IMR-90 (cell line): Measurements from ENCODE around the gene FAIM2. TPM values are rescaled to one million over a fixed set of nuclear protein-coding genes. Genes with fewer than 3 reads are reported as not detected.

Source experiments
- ATAC-seq: fragments of 200-7000 bp; cut with Tn5 transposase; 2 replicates; pipeline ENCODE4 v1.9.1; 2020; ENCODE audit warnings: low read depth, mild to moderate bottlenecking, moderate library complexity
- BruUV-seq: library from RNA; stranded (reverse); fragments of 400-500 nt; replicated peaks from 2 replicates; lab custom pipeline; 2021; lab: Mats Ljungman, UMichigan
- CTCF ChIA-PET: fragments of 300-600 bp; formaldehyde crosslinking; extraction: SDS; loops from one replicate; lab custom pipeline; 2021; ENCODE audit warnings: antibody characterized with exemption; lab: Yijun Ruan, JAX
- POLR2A ChIA-PET: fragments of 300-600 bp; sonication (Branson Sonifier 250); formaldehyde crosslinking; loops from one replicate; lab custom pipeline; 2022; ENCODE audit warnings: antibody characterized with exemption; ENCODE audit not compliant: unreplicated experiment; lab: Charles Lee
- DNase-seq: peaks from one replicate; pipeline ENCODE4 v3.0.0; 2013
- H2AFZ ChIP-seq: replicated peaks from 2 replicates; pipeline ENCODE3; 2013; ENCODE audit warnings: low read length, mild to moderate bottlenecking; ENCODE audit not compliant: poor library complexity
- H2AK5ac ChIP-seq: 2 replicates; pipeline ENCODE4 v1.6.1; 2013; ENCODE audit warnings: low read depth, low read length, inconsistent platforms
- H2AK9ac ChIP-seq: replicated peaks from 2 replicates; pipeline ENCODE3; 2013; ENCODE audit warnings: mild to moderate bottlenecking, low read depth, low read length, moderate library complexity; ENCODE audit not compliant: poor library complexity
- H2BK120ac ChIP-seq: 2 replicates; pipeline ENCODE4 v1.6.1; 2013; ENCODE audit warnings: low read depth, low read length, inconsistent platforms
- H2BK15ac ChIP-seq: 3 replicates; pipeline ENCODE4 v1.6.1; 2013; ENCODE audit warnings: low read depth, low read length, inconsistent platforms
- H2BK20ac ChIP-seq: 2 replicates; pipeline ENCODE4 v1.6.1; 2013; ENCODE audit warnings: low read depth, mild to moderate bottlenecking, inconsistent platforms, low read length, moderate library complexity
- H2BK5ac ChIP-seq: 2 replicates; pipeline ENCODE4 v1.6.1; 2013; ENCODE audit warnings: mild to moderate bottlenecking, low read depth, low read length, inconsistent platforms; ENCODE audit not compliant: poor library complexity, severe bottlenecking
- H3K14ac ChIP-seq: replicated peaks from 2 replicates; pipeline ENCODE4 v1.6.1; 2013; ENCODE audit warnings: low read depth, low read length, inconsistent platforms
- H3K18ac ChIP-seq: 2 replicates; pipeline ENCODE4 v1.6.1; 2013; ENCODE audit warnings: low read depth, low read length, control low read depth
- H3K23ac ChIP-seq: 2 replicates; pipeline ENCODE4 v1.6.1; 2013; ENCODE audit warnings: low read depth, low read length, inconsistent platforms
- H3K27ac ChIP-seq: 2 replicates; pipeline ENCODE4 v1.5.1; 2013; ENCODE audit warnings: mild to moderate bottlenecking, control low read depth, low read length; ENCODE audit not compliant: insufficient read depth
- H3K27me3 ChIP-seq: 2 replicates; pipeline ENCODE4 v1.6.1; 2013; ENCODE audit warnings: low read length; ENCODE audit not compliant: control insufficient read depth, insufficient read depth
- H3K36me3 ChIP-seq: 2 replicates; pipeline ENCODE4 v1.6.1; 2013; ENCODE audit warnings: low read length, mixed read lengths; ENCODE audit not compliant: control insufficient read depth, insufficient read depth
- H3K4ac ChIP-seq: 2 replicates; pipeline ENCODE4 v1.6.1; 2013; ENCODE audit warnings: low read depth, low read length, inconsistent platforms
- H3K4me1 ChIP-seq: 2 replicates; pipeline ENCODE4 v1.6.1; 2013; ENCODE audit warnings: low read length, mixed read lengths; ENCODE audit not compliant: control insufficient read depth, insufficient read depth
- H3K4me2 ChIP-seq: 2 replicates; pipeline ENCODE4 v1.6.1; 2013; ENCODE audit warnings: low read depth, mild to moderate bottlenecking, control low read depth, low read length, moderate library complexity
- H3K4me3 ChIP-seq: 2 replicates; pipeline ENCODE4 v1.5.1; 2013; ENCODE audit warnings: low read depth, mild to moderate bottlenecking, control low read depth, low read length, moderate library complexity; ENCODE audit not compliant: insufficient read depth
- H3K56ac ChIP-seq: 2 replicates; pipeline ENCODE4 v1.6.1; 2013; ENCODE audit warnings: low read length, inconsistent platforms; ENCODE audit not compliant: insufficient read depth; ENCODE audit errors: extremely low read depth
- H3K79me1 ChIP-seq, 2 experiments: 2 replicates each; pipeline ENCODE4 v1.6.1; 2013; ENCODE audit warnings: low read length in 2 of 2, inconsistent platforms in 1 of 2, low read depth in 1 of 2
- H3K9ac ChIP-seq: 2 replicates; pipeline ENCODE4 v1.6.1; 2013; ENCODE audit warnings: low read depth, low read length, control low read depth
- H3K9me1 ChIP-seq: 2 replicates; pipeline ENCODE4 v1.6.1; 2013; ENCODE audit warnings: low read length, inconsistent platforms; ENCODE audit not compliant: insufficient read depth
- H3K9me3 ChIP-seq: 2 replicates; pipeline ENCODE4 v1.6.1; 2013; ENCODE audit warnings: low read length; ENCODE audit not compliant: control insufficient read depth, insufficient read depth
- H4K20me1 ChIP-seq: 2 replicates; pipeline ENCODE4 v1.6.1; 2013; ENCODE audit warnings: low read length, inconsistent platforms; ENCODE audit not compliant: insufficient read depth
- H4K5ac ChIP-seq: 2 replicates; pipeline ENCODE4 v1.6.1; 2013; ENCODE audit warnings: mild to moderate bottlenecking, low read depth, low read length, control low read depth
- H4K8ac ChIP-seq, 2 experiments: 2 replicates each; pipeline ENCODE4 v1.6.1; 2013; ENCODE audit warnings: low read depth in 2 of 2, low read length in 2 of 2, control low read depth in 1 of 2, inconsistent platforms in 1 of 2
- H4K91ac ChIP-seq: 2 replicates; pipeline ENCODE4 v1.6.1; 2013; ENCODE audit warnings: low read depth, low read length, inconsistent platforms; ENCODE audit not compliant: insufficient read depth
- BHLHE40 ChIP-seq: fragments of 150-350 bp; IDR thresholded peaks from 2 replicates; pipeline ENCODE4 v1.6.1; 2016; ENCODE audit warnings: mild to moderate bottlenecking, low read depth, low read length
- CEBPB ChIP-seq: IDR thresholded peaks from 2 replicates; pipeline ENCODE4 v1.6.1; 2012; ENCODE audit warnings: low read depth, low read length, improper control_type of control experiment
- CHD1 ChIP-seq: IDR thresholded peaks from 2 replicates; pipeline ENCODE4 v1.6.1; 2012; ENCODE audit warnings: low read depth, low read length, improper control_type of control experiment
- ELK1 ChIP-seq: fragments of 150-350 bp; IDR thresholded peaks from 2 replicates; pipeline ENCODE4 v1.6.1; 2016; ENCODE audit warnings: low read depth, mild to moderate bottlenecking, low read length, moderate library complexity, borderline replicate concordance
- FOS ChIP-seq: fragments of 150-350 bp; IDR thresholded peaks from 2 replicates; pipeline ENCODE4 v1.6.1; 2016; ENCODE audit warnings: low read depth, low read length
- MAFK ChIP-seq: IDR thresholded peaks from 2 replicates; pipeline ENCODE4 v1.6.1; 2012; ENCODE audit warnings: low read depth, low read length, improper control_type of control experiment
- MAZ ChIP-seq: IDR thresholded peaks from 2 replicates; pipeline ENCODE4 v1.6.1; 2012; ENCODE audit warnings: low read depth, mild to moderate bottlenecking, low read length, improper control_type of control experiment, moderate library complexity, borderline replicate concordance
- MXI1 ChIP-seq: IDR thresholded peaks from 2 replicates; pipeline ENCODE4 v1.6.1; 2012; ENCODE audit warnings: low read depth, mild to moderate bottlenecking, low read length, moderate library complexity, borderline replicate concordance
- NFE2L2 ChIP-seq: fragments of 150-350 bp; IDR thresholded peaks from 2 replicates; pipeline ENCODE4 v1.6.1; 2016; ENCODE audit warnings: low read depth, mild to moderate bottlenecking, low read length
- POLR2A ChIP-seq: IDR thresholded peaks from 2 replicates; pipeline ENCODE4 v1.6.1; 2012; ENCODE audit warnings: mild to moderate bottlenecking, low read depth, low read length
- RAD21 ChIP-seq: IDR thresholded peaks from 2 replicates; pipeline ENCODE4 v1.6.1; 2012; ENCODE audit warnings: low read length, improper control_type of control experiment
- RCOR1 ChIP-seq: IDR thresholded peaks from 2 replicates; pipeline ENCODE4 v1.6.1; 2012; ENCODE audit warnings: mild to moderate bottlenecking, low read length, improper control_type of control experiment; ENCODE audit not compliant: insufficient replicate concordance
- RFX5 ChIP-seq: IDR thresholded peaks from 2 replicates; pipeline ENCODE4 v1.8.0; 2012; ENCODE audit warnings: low read depth, mild to moderate bottlenecking, low read length, moderate library complexity
- SMC3 ChIP-seq: fragments of 150-350 bp; IDR thresholded peaks from 2 replicates; pipeline ENCODE4 v1.6.1; 2016; ENCODE audit warnings: low read depth, mild to moderate bottlenecking, antibody characterized with exemption, low read length, moderate library complexity
- USF2 ChIP-seq: fragments of 150-350 bp; IDR thresholded peaks from 2 replicates; pipeline ENCODE4 v1.6.1; 2017; ENCODE audit warnings: mild to moderate bottlenecking, antibody characterized with exemption, low read length, low read depth
- dilution Hi-C: fragments of 300-500 bp; cut with HindIII; formaldehyde crosslinking; loops from one replicate; pipeline ENCODE4 v1.14.3; 2018; ENCODE audit warnings: low sequenced_read_pairs; ENCODE audit not compliant: unreplicated experiment
- in situ Hi-C: fragments of 300-500 bp; cut with MboI; formaldehyde crosslinking; loops from 3 replicates; pipeline ENCODE4 v1.14.3; 2019; ENCODE audit warnings: low sequenced_read_pairs, inconsistent platforms, mixed read lengths
- intact Hi-C: fragments of 100-400 bp; cut with micrococcal nuclease; formaldehyde crosslinking; loops from 2 replicates; pipeline ENCODE4 v1.10.0; 2022
- polyA plus RNA-seq, 3 experiments: library from polyadenylated mRNA; depleted of rRNA; stranded (reverse); fragments of >200 nt; gene quantifications; 2 replicates each; pipeline ENCODE4 v1.2.3, GENCODE V29; 2012; ENCODE audit warnings: low replicate concordance in 1 of 3
- total RNA-seq: library from RNA; depleted of rRNA; stranded (reverse); fragments of >200 nt; gene quantifications from 2 replicates; pipeline ENCODE4 v1.2.3, GENCODE V29; 2012
- TF ChIP-seq, protein P1 (sequence below): conservative IDR thresholded peaks from 2 replicates; pipeline ENCODE4 v1.5.1; 2012; ENCODE audit warnings: mild to moderate bottlenecking, low read depth, low read length, improper control_type of control experiment

FAIM2 gene
- total and polyA plus RNA-seq, 2 of the 4 experiments (the other 2 are of a cell fraction), result 0.72 to 5.3 TPM

GRCh38 chr12:49939307-49939706 is 35.6 kb upstream of the FAIM2 start:
- H4K8ac ChIP-seq, result no peak overlapping the region
- DNase-seq, result no peak

More at GRCh38 chr12:49939307-49939706, 35.6 kb upstream of the FAIM2 start:
- no peaks in the 10 kb centered on the region for H3K27me3 ChIP-seq
- TF ChIP-seq CEBPB (no peak), SMC3 (no peak), FOS (no peak), USF2 (no peak), RFX5 (no peak), MXI1 (no peak), RCOR1 (no peak), BHLHE40 (no peak), ELK1 (no peak), CHD1 (no peak), NFE2L2 (no peak), MAZ (no peak), RAD21 (no peak), MAFK (no peak), POLR2A (no peak)
- TF ChIP-seq, protein P1, sequence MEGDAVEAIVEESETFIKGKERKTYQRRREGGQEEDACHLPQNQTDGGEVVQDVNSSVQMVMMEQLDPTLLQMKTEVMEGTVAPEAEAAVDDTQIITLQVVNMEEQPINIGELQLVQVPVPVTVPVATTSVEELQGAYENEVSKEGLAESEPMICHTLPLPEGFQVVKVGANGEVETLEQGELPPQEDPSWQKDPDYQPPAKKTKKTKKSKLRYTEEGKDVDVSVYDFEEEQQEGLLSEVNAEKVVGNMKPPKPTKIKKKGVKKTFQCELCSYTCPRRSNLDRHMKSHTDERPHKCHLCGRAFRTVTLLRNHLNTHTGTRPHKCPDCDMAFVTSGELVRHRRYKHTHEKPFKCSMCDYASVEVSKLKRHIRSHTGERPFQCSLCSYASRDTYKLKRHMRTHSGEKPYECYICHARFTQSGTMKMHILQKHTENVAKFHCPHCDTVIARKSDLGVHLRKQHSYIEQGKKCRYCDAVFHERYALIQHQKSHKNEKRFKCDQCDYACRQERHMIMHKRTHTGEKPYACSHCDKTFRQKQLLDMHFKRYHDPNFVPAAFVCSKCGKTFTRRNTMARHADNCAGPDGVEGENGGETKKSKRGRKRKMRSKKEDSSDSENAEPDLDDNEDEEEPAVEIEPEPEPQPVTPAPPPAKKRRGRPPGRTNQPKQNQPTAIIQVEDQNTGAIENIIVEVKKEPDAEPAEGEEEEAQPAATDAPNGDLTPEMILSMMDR, result no peak
- H2BK15ac ChIP-seq, result no peak overlapping the region
- no peak overlapping the region for H2BK20ac ChIP-seq
- ATAC-seq, result no peak
- ChIA-PET CTCF (no interaction called here), POLR2A (no interaction called here)
- H3K4ac ChIP-seq, result no peak overlapping the region
- BruUV-seq, result no TSS peak
- H3K9me1 ChIP-seq, result no peaks in the 10 kb centered on the region
- no peak overlapping the region for H2BK5ac ChIP-seq
- intact Hi-C loops (no loop called here), in situ Hi-C loops (no loop called here), dilution Hi-C loops (no loop called here)
- H2AK9ac ChIP-seq, result no peak overlapping the region
- no peak overlapping the region for H2BK120ac ChIP-seq
- H3K14ac ChIP-seq, result no peak overlapping the region
- H4K5ac ChIP-seq, result no peak overlapping the region
- H3K4me1 ChIP-seq, result no peaks in the 10 kb centered on the region
- H3K36me3 ChIP-seq, result no peaks in the 10 kb centered on the region
- H2AFZ ChIP-seq, result no peak overlapping the region
- H3K79me1 ChIP-seq, result no peaks in the 10 kb centered on the region
- H3K27ac ChIP-seq, result no peak overlapping the region
- H3K4me2 ChIP-seq, result no peak overlapping the region
- no peak overlapping the region for H3K9ac ChIP-seq
- H4K91ac ChIP-seq, result no peak overlapping the region
- H2AK5ac ChIP-seq, result no peak overlapping the region
- H3K18ac ChIP-seq, result no peak overlapping the region
- no peak overlapping the region for H3K23ac ChIP-seq
- no peaks in the 10 kb centered on the region for H3K9me3 ChIP-seq
- no peak overlapping the region for H3K4me3 ChIP-seq
- H3K56ac ChIP-seq, result no peak overlapping the region
- H4K20me1 ChIP-seq, result no peaks in the 10 kb centered on the region
